ENCODE measurements around the gene DNLZ. TPM values are rescaled to one million over a fixed set of nuclear protein-coding genes. Genes with fewer than 3 reads are reported as not detected.

Gene DNLZ
- total RNA-seq, 1 experiment from 2014 or later, result 22.5 TPM

DNA sequence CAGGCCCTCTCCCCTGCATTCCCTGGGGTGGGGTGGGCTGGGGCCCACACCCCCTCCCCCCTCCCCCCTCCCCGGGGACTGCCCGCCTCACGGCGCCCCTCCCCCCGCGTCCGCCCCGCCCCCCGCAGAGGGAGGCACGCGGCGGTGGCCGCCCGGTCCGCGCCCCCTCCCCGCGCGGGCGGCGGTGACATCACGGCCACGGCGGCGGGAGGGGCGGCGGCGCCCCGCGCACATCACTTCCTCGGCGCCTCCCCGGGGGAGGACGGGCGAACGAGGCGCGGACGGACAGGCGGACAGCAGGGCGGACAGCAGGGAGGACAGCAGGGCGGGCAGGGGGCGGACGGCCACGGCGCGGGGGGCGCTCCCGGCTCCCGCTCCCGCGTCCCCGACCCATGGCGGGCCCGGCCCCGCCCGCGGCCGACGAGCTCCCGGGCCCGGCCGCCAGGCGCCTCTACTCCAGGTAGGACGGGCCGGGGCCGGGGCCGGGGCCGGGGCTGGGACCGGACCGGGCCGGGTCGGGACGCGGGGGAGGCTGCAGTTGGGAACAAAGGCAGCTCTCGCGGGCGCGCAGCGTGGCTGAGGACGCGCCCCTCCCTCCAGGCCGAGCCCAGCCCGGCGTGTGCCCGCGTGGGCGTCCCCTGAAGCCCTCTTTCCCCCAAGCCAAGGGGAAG, 36.1 kb downstream of the DNLZ start, which contains the start of gene GPSM1:
Gene GPSM1 (plus strand): TSS at position 236 of the 671 bp plus-strand sequence. CDS start 157 bp downstream, at position 393.
- Mint-ChIP-seq H3K36me3 (ENCODE audit: insufficient read depth, unreplicated experiment) (no peaks in the 10 kb centered on the region), H3K9me3 (ENCODE audit: low read depth, unreplicated experiment) (no peaks in the 10 kb centered on the region), H3K4me3 (ENCODE audit: low read depth, unreplicated experiment) (peak within 1 kb of the TSS; percentile 24), H3K27ac (ENCODE audit: unreplicated experiment) (no peak within 1 kb of the TSS), H3K27me3 (ENCODE audit: unreplicated experiment) (no peaks in the 10 kb centered on the region), H3K4me1 (ENCODE audit: low read depth, unreplicated experiment) (no peaks in the 10 kb centered on the region)
- BruUV-seq (replicated peaks), result no TSS peak
- intact Hi-C loops (cut with micrococcal nuclease; ENCODE audit: unreplicated experiment), result no loop called here
- CTCF ChIA-PET, result no interaction called here
- DNase-seq, result no peak
- TF ChIP-seq, protein P1, sequence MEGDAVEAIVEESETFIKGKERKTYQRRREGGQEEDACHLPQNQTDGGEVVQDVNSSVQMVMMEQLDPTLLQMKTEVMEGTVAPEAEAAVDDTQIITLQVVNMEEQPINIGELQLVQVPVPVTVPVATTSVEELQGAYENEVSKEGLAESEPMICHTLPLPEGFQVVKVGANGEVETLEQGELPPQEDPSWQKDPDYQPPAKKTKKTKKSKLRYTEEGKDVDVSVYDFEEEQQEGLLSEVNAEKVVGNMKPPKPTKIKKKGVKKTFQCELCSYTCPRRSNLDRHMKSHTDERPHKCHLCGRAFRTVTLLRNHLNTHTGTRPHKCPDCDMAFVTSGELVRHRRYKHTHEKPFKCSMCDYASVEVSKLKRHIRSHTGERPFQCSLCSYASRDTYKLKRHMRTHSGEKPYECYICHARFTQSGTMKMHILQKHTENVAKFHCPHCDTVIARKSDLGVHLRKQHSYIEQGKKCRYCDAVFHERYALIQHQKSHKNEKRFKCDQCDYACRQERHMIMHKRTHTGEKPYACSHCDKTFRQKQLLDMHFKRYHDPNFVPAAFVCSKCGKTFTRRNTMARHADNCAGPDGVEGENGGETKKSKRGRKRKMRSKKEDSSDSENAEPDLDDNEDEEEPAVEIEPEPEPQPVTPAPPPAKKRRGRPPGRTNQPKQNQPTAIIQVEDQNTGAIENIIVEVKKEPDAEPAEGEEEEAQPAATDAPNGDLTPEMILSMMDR (IDR thresholded peaks at IDR 0.05; ENCODE audit: unreplicated experiment), result no peak

DNA sequence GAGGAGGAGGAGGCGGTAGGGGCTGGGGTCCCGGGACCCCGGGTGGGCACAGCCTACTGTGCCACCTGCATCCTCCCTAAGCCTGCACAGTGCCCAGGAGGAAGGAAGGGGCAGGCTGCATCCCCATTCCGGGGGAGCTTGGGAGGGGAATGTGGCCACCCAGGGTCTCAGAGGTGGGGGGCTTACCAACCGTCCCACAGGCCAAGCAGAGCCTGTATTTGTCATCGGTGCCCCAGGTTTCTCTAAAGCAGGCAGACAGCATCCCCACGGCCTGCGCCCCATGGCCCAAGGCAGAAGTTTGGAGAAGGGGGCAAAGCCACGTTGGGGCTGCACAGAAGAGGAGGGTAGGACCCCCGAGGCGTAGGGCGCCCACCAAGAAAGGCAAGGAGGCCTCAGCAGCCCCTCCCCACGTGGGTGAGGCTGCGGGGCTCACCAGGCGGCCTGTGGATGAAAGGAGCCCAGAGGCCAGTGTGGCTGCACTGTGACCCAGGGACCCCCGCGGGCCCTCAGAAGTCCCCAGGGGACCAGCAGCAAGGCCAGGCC, 36.7 kb downstream of the DNLZ start:
- TF ChIP-seq, protein P1 (IDR thresholded peaks at IDR 0.05; ENCODE audit: unreplicated experiment), result no peak
- intact Hi-C loops (cut with micrococcal nuclease; ENCODE audit: unreplicated experiment), result no loop called here
- no peak for DNase-seq
- Mint-ChIP-seq H3K9me3 (ENCODE audit: low read depth, unreplicated experiment) (no peaks in the 10 kb centered on the region), H3K36me3 (ENCODE audit: insufficient read depth, unreplicated experiment) (no peaks in the 10 kb centered on the region), H3K27ac (ENCODE audit: unreplicated experiment) (no peak overlapping the region), H3K4me1 (ENCODE audit: low read depth, unreplicated experiment) (no peaks in the 10 kb centered on the region), H3K27me3 (ENCODE audit: unreplicated experiment) (no peaks in the 10 kb centered on the region), H3K4me3 (ENCODE audit: low read depth, unreplicated experiment) (peak overlapping the region; percentile 24)
- CTCF ChIA-PET, result no interaction called here
- BruUV-seq (replicated peaks), result no TSS peak

DNA sequence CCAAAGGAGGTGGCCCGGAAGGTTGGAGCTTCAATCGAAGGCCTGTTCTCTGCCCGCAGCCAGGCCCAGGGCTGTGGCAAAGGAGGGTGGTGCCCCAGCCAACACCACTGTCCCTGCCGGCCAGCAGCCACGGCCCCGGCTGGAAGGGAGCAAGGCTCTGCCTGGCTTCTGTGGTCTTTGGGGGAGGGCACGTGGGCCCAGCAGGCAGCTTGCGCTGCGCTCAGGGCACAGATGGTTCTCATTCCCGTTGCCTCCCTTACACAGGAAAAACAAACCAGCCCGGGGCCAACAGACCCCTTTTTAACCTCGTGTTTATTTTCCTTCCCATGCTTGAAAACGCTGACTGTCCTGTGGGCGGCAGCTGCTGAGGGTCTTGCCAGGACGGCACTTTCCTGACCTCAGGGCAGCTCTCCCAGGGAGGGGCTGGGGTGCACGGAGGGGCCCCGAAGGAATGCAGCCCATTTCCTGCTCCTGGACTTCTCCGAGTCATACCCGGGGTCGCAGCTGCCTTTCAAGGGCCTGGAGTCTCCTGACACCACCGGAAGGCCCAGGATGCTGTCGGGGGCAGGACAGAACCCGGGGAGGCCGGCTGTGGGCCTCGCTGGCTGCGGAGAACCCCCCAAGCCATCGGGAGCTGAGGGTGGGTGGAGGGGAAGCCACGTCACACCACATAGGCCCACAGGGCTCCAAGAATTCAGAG, 37.3 kb downstream of the DNLZ start:
- Mint-ChIP-seq H3K27ac (ENCODE audit: unreplicated experiment) (no peak overlapping the region), H3K4me3 (ENCODE audit: low read depth, unreplicated experiment) (no peak overlapping the region), H3K27me3 (ENCODE audit: unreplicated experiment) (no peaks in the 10 kb centered on the region), H3K9me3 (ENCODE audit: low read depth, unreplicated experiment) (no peaks in the 10 kb centered on the region), H3K4me1 (ENCODE audit: low read depth, unreplicated experiment) (no peaks in the 10 kb centered on the region), H3K36me3 (ENCODE audit: insufficient read depth, unreplicated experiment) (no peaks in the 10 kb centered on the region)
- BruUV-seq (replicated peaks), result no TSS peak
- no peak for DNase-seq
- TF ChIP-seq, protein P1 (IDR thresholded peaks at IDR 0.05; ENCODE audit: unreplicated experiment), result no peak
- intact Hi-C loops (cut with micrococcal nuclease; ENCODE audit: unreplicated experiment), result no loop called here
- CTCF ChIA-PET, result interaction anchor here (0.6 kb wide), 1 partner anchor 401 kb away, joined by 4 read pairs; no protein-coding TSS in a partner anchor

DNA sequence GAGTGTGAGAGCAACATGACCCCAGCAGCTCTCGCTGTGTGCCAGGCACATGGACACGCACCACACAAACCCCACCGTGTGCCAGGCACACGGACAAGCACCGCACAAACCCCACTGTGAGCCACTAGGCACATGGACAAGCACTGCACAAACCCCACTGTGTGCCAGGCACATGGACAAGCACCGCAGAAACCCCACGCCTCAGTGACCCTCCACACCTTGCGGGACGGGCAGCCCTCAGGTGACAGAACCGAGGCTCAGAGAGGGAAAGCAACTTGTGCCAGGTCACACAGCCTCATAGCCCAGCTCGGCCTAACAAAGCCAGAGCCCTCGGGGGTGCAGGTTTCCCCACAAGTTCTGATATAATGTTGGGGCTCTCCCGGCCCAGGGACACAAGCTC, 38.2 kb downstream of the DNLZ start:
- CTCF ChIA-PET, result no interaction called here
- no peak overlapping the region for H3K27ac Mint-ChIP-seq (ENCODE audit: unreplicated experiment)
- no peaks in the 10 kb centered on the region for H3K9me3 Mint-ChIP-seq (ENCODE audit: low read depth, unreplicated experiment)
- TF ChIP-seq, protein P1 (IDR thresholded peaks at IDR 0.05; ENCODE audit: unreplicated experiment), result no peak
- no peak overlapping the region for H3K4me3 Mint-ChIP-seq (ENCODE audit: low read depth, unreplicated experiment)
- H3K4me1 Mint-ChIP-seq (ENCODE audit: low read depth, unreplicated experiment), result no peaks in the 10 kb centered on the region
- no TSS peak for BruUV-seq (replicated peaks)
- DNase-seq, result no peak
- no peaks in the 10 kb centered on the region for H3K27me3 Mint-ChIP-seq (ENCODE audit: unreplicated experiment)
- intact Hi-C loops (cut with micrococcal nuclease; ENCODE audit: unreplicated experiment), result no loop called here
- H3K36me3 Mint-ChIP-seq (ENCODE audit: insufficient read depth, unreplicated experiment), result no peaks in the 10 kb centered on the region
